Epithelial cell of esophagus (primary cell): ENCODE data around the gene RABEP1.

Experiments used
- DNase-seq: peaks from one replicate; pipeline ENCODE4 v3.0.0; 2010; ENCODE audit warnings: low read depth
- H3K4me3 ChIP-seq: 2 replicates; pipeline ENCODE4 v1.5.1; 2011; ENCODE audit warnings: mild to moderate bottlenecking, low read length, control low read depth
- TF ChIP-seq, protein P1 (sequence below): IDR thresholded peaks from 2 replicates; pipeline ENCODE4 v1.5.1; 2011; ENCODE audit warnings: low read depth, mild to moderate bottlenecking, low read length, control low read depth, inconsistent platforms; ENCODE audit not compliant: insufficient read depth; ENCODE audit errors: missing control alignments

RABEP1 gene

DNA sequence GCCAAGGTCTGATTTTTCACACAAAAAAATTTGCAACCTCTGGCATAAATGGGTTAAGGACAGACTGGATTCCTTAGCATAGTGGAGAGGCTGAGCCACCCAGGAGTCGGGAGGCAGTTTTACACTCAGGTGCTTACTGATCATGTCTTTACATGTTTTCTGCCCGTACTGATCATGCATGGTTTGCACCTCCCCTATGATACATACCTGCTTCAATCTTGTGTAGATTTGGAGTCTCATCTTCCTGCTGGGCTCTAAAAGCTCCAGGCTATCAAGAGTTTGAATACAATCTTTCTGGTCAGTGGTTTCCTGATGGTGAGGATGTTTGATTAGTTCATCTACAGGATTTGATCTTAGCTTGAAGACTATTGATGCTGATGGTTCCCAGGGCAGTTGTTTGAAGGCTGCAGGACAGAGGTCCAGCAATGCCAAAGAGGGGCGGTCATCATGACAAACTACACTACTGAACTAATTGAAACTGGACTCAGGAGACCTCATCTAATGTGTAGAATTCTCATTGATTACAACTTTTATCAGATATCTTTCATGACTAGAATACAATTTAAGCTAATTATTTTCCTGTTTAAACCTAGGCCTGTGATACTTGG is 150.0 kb downstream of the RABEP1 start:
- TF ChIP-seq, protein P1, sequence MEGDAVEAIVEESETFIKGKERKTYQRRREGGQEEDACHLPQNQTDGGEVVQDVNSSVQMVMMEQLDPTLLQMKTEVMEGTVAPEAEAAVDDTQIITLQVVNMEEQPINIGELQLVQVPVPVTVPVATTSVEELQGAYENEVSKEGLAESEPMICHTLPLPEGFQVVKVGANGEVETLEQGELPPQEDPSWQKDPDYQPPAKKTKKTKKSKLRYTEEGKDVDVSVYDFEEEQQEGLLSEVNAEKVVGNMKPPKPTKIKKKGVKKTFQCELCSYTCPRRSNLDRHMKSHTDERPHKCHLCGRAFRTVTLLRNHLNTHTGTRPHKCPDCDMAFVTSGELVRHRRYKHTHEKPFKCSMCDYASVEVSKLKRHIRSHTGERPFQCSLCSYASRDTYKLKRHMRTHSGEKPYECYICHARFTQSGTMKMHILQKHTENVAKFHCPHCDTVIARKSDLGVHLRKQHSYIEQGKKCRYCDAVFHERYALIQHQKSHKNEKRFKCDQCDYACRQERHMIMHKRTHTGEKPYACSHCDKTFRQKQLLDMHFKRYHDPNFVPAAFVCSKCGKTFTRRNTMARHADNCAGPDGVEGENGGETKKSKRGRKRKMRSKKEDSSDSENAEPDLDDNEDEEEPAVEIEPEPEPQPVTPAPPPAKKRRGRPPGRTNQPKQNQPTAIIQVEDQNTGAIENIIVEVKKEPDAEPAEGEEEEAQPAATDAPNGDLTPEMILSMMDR, result no peak
- no peak overlapping the region for H3K4me3 ChIP-seq
- peak; percentile 93 for DNase-seq

DNA sequence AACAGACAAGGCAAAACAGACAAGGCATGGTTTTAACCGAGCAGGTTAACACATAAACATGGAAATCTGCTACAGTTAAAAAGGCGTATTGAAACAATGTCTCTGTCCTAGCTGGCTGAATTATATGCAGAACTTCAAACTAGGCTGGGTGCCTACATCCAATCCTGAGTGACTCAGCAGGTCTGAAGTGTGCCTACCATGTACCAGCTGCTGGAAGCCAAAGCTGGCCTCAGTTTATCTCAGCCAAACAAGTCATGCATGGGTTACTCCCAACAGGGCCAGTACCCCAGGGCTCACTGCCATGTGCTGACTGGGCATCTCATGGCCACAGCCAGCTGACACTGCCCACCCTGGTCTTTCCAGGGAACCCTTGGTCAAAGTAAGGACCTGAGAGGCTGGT is 152.9 kb downstream of the RABEP1 start:
- TF ChIP-seq, protein P1, result no peak
- H3K4me3 ChIP-seq, result no peak overlapping the region
- DNase-seq, result no peak
